Endodermal cell (in vitro differentiated cells): Measurements from ENCODE around the gene MFSD1. TPM values are rescaled to one million over a fixed set of nuclear protein-coding genes. Genes with fewer than 3 reads are reported as not detected.

Source experiments
- DNase-seq: peaks from one replicate; pipeline ENCODE4 v3.0.0-alpha.2; 2017
- H3K27ac ChIP-seq: 2 replicates; pipeline ENCODE4 v1.5.1; 2013; ENCODE audit warnings: mild to moderate bottlenecking, low read depth, low read length, moderate library complexity
- H3K27me3 ChIP-seq: 2 replicates; pipeline ENCODE4 v1.6.1; 2013; ENCODE audit warnings: mild to moderate bottlenecking, low read length, moderate library complexity; ENCODE audit not compliant: insufficient read depth, control insufficient read depth, poor library complexity, severe bottlenecking
- H3K36me3 ChIP-seq: 2 replicates; pipeline ENCODE4 v1.7.0; 2013; ENCODE audit warnings: mild to moderate bottlenecking, low read length, moderate library complexity; ENCODE audit not compliant: control insufficient read depth, insufficient read depth
- H3K4me1 ChIP-seq: one replicate; pipeline ENCODE4 v1.7.0; 2013; ENCODE audit warnings: low read length; ENCODE audit not compliant: control insufficient read depth, insufficient read depth
- H3K4me3 ChIP-seq: 2 replicates; pipeline ENCODE4 v1.5.1; 2013; ENCODE audit warnings: mild to moderate bottlenecking, low read length, moderate library complexity
- H3K9ac ChIP-seq: 2 replicates; pipeline ENCODE4 v1.6.1; 2013; ENCODE audit warnings: mild to moderate bottlenecking, low read length, moderate library complexity; ENCODE audit not compliant: poor library complexity, severe bottlenecking; ENCODE audit errors: extremely low read depth
- H3K9me3 ChIP-seq: 2 replicates; pipeline ENCODE4 v1.6.1; 2013; ENCODE audit warnings: mild to moderate bottlenecking, low read length, moderate library complexity; ENCODE audit not compliant: control insufficient read depth
- H3K27ac Mint-ChIP-seq: 2 replicates; pipeline ENCODE4 v1.8.0; 2020; ENCODE audit warnings: mixed read lengths
- H3K27me3 Mint-ChIP-seq: 2 replicates; pipeline ENCODE4 v1.8.0; 2021; ENCODE audit warnings: mild to moderate bottlenecking, mixed read lengths; ENCODE audit not compliant: insufficient read depth
- H3K36me3 Mint-ChIP-seq: 2 replicates; pipeline ENCODE4 v1.8.0; 2020; ENCODE audit warnings: low read depth, mixed read lengths
- H3K4me1 Mint-ChIP-seq: 2 replicates; pipeline ENCODE4 v1.8.0; 2020; ENCODE audit warnings: mixed read lengths
- H3K4me3 Mint-ChIP-seq: 2 replicates; pipeline ENCODE4 v1.8.0; 2020; ENCODE audit warnings: mild to moderate bottlenecking, moderate library complexity, mixed read lengths
- H3K9me3 Mint-ChIP-seq: 2 replicates; pipeline ENCODE4 v1.8.0; 2020; ENCODE audit warnings: mild to moderate bottlenecking, mixed read lengths
- WGBS, 2 experiments: methylation state at CpG; one replicate each; pipeline versions ENCODE4 v1.1.5 to v1.1.7; 2013; ENCODE audit warnings: missing lambda C conversion rate in 2 of 2, mixed read lengths in 1 of 2; ENCODE audit not compliant: insufficient coverage in 1 of 2, insufficient read length in 1 of 2; 5-methylcytosine and 5-hydroxymethylcytosine counted together
- total RNA-seq, 2 donors: library from RNA; stranded (reverse); fragmentation: NEBNext Ultra II Directional in 1 of 2; extraction: Animal tissue kit (Norgen Biotek cat#: 25700) in 1 of 2; gene quantifications; 2 replicates in 1 of 2; 3 replicates in 1 of 2; pipeline ENCODE4 v1.2.1, GENCODE V29; 2021
- TF ChIP-seq, protein P1 (sequence below): fragments of 200-600 bp; sonication (generic); conservative IDR thresholded peaks from 2 replicates; pipeline ENCODE4 v1.5.0; 2021; ENCODE audit warnings: antibody characterized with exemption, mild to moderate bottlenecking

MFSD1 gene
- total RNA-seq, 2 donors from 2014 or later, result 11.7 to 13.4 TPM

DNA sequence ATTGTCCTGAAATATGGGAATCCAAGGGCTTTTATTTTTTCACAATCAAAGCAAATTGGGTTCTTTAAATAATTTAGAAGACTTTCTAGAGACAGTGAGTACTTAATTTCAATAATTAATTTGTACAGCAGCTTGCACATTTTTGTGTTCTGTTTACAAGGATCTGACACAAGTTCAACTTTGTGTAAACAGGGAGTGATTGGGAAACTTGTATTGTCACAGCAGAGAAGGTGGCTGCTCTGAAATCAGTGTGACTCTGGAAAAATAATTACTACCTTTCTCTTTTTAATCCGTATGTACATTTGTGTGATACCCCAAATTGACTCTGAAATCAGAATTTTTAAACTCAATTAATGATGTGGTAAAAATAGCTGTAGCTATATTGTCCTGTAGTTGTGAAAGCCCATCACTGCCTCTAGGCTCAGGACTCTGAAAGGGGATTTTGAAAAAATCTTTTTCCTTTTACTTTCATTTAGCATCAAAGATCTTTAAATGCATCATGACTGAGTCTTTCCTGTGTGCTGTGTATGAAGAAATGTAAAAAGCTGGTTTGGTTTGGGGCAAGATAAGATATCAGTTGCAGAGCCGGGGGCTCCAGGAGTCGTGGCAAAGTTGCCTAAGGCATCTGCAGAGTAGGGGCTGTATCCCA, 45.1 kb downstream of the MFSD1 start:
- Mint-ChIP-seq H3K27me3 (peaks cover 29% of the 10 kb centered on the region), H3K4me3 (no peak overlapping the region), H3K9me3 (no peaks in the 10 kb centered on the region), H3K27ac (no peak overlapping the region), H3K4me1 (no peaks in the 10 kb centered on the region), H3K36me3 (no peaks in the 10 kb centered on the region)
- no peak overlapping the region for H3K4me3 ChIP-seq
- H3K27me3 ChIP-seq, result peaks cover 33% of the 10 kb centered on the region
- WGBS, 2 experiments, result 85% methylated on average over 3 of the region's 3 CpGs; no CpG with 5 or more reads in 1 of the 2 experiments
- TF ChIP-seq, protein P1, sequence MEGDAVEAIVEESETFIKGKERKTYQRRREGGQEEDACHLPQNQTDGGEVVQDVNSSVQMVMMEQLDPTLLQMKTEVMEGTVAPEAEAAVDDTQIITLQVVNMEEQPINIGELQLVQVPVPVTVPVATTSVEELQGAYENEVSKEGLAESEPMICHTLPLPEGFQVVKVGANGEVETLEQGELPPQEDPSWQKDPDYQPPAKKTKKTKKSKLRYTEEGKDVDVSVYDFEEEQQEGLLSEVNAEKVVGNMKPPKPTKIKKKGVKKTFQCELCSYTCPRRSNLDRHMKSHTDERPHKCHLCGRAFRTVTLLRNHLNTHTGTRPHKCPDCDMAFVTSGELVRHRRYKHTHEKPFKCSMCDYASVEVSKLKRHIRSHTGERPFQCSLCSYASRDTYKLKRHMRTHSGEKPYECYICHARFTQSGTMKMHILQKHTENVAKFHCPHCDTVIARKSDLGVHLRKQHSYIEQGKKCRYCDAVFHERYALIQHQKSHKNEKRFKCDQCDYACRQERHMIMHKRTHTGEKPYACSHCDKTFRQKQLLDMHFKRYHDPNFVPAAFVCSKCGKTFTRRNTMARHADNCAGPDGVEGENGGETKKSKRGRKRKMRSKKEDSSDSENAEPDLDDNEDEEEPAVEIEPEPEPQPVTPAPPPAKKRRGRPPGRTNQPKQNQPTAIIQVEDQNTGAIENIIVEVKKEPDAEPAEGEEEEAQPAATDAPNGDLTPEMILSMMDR, result no peak
- no peaks in the 10 kb centered on the region for H3K4me1 ChIP-seq
- no peak for DNase-seq
- H3K9me3 ChIP-seq, result no peaks in the 10 kb centered on the region
- no peak overlapping the region for H3K9ac ChIP-seq
- no peaks in the 10 kb centered on the region for H3K36me3 ChIP-seq
- no peak overlapping the region for H3K27ac ChIP-seq

DNA sequence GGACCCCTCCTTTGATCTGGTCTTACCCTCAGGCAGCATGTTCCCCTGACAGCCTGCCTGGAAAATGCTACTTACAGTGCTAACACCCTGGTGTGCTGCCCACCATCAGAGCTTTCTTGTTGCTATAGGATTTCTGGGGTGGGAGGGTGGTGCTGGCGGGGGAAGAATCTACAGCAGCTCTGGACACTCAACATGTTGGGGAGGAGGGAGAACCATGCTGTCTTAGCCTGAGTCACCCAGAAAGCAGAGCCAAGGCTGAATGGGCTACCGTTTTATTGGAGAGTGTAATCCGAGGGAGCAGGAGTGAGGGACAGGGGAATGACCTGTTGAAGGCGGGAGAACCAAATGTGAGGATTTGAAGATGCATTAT, 45.6 kb downstream of the MFSD1 start:
- H3K4me3 Mint-ChIP-seq, result no peak overlapping the region
- WGBS, 2 experiments, result 88 to 92% methylated on average over 3 to 4 of the region's 4 CpGs
- H3K9ac ChIP-seq, result no peak overlapping the region
- H3K4me1 ChIP-seq, result no peaks in the 10 kb centered on the region
- H3K27ac Mint-ChIP-seq, result no peak overlapping the region
- peaks cover 35% of the 10 kb centered on the region for H3K27me3 ChIP-seq
- H3K9me3 Mint-ChIP-seq, result no peaks in the 10 kb centered on the region
- H3K36me3 Mint-ChIP-seq, result no peaks in the 10 kb centered on the region
- H3K36me3 ChIP-seq, result no peaks in the 10 kb centered on the region
- H3K4me1 Mint-ChIP-seq, result no peaks in the 10 kb centered on the region
- peaks cover 29% of the 10 kb centered on the region for H3K27me3 Mint-ChIP-seq
- DNase-seq, result no peak
- H3K4me3 ChIP-seq, result no peak overlapping the region
- TF ChIP-seq, protein P1, result no peak
- no peaks in the 10 kb centered on the region for H3K9me3 ChIP-seq
- H3K27ac ChIP-seq, result no peak overlapping the region

DNA sequence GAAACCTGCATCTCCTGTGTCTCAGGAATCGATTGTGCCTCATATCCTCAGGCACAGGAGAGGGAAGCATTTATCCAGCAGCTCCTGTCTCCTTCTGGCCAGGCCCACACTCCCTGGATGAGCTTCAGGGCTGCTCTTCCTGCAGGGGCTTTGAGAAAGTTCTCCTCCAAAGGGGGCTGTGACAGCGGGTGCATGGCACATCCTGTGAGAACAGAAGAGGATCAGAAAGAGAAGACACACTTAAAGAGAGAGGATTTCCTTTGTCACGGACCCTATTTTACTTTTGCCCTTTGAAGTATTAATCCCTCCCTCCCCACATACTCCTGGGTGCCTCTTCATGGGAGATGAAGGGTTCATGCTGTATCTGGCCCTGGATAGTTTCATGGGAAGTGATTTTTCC, 46.0 kb downstream of the MFSD1 start:
- DNase-seq, result no peak
- Mint-ChIP-seq H3K36me3 (no peaks in the 10 kb centered on the region), H3K27me3 (peaks cover 29% of the 10 kb centered on the region), H3K4me3 (no peak overlapping the region), H3K27ac (no peak overlapping the region), H3K4me1 (no peaks in the 10 kb centered on the region), H3K9me3 (no peaks in the 10 kb centered on the region)
- no peaks in the 10 kb centered on the region for H3K4me1 ChIP-seq
- TF ChIP-seq, protein P1, result no peak
- WGBS, 2 experiments, result 68 to 83% methylated on average over 1 to 2 of the region's 3 CpGs
- H3K9me3 ChIP-seq, result no peaks in the 10 kb centered on the region
- H3K27me3 ChIP-seq, result peaks cover 40% of the 10 kb centered on the region
- no peak overlapping the region for H3K9ac ChIP-seq
- H3K36me3 ChIP-seq, result no peaks in the 10 kb centered on the region
- H3K4me3 ChIP-seq, result no peak overlapping the region
- H3K27ac ChIP-seq, result no peak overlapping the region
